K562 (cell line): ENCODE measurements around the gene PPOX. TPM values are rescaled to one million over a fixed set of nuclear protein-coding genes. Genes with fewer than 3 reads are reported as not detected.

Experiments used
- BRCA1 ChIP-seq, 2 experiments: fragments of 450-650 bp in 1 of 2; sonication (generic) in 1 of 2; formaldehyde crosslinking in 1 of 2; IDR thresholded peaks; 2 replicates each; pipeline versions ENCODE4 v1.5.0 to v1.6.1; 2017 to 2020; ENCODE audit warnings: mild to moderate bottlenecking in 1 of 2, missing genetic modification reagents in 1 of 2
- CAMTA2 ChIP-seq: fragments of 250-450 bp; sonication (Bioruptor Pico); conservative IDR thresholded peaks from 2 replicates; pipeline ENCODE4 v1.5.1; 2022
- CREM ChIP-seq: IDR thresholded peaks from 2 replicates; pipeline ENCODE4 v1.6.1; 2014; ENCODE audit warnings: antibody characterized with exemption, low read depth
- FOS ChIP-seq: IDR thresholded peaks from 3 replicates; pipeline ENCODE4 v1.6.1; 2011; ENCODE audit not compliant: insufficient read length; ENCODE audit errors: extremely low read depth
- HNRNPLL ChIP-seq: fragments of 200-400 bp; formaldehyde crosslinking; IDR thresholded peaks from 2 replicates; pipeline ENCODE4 v1.6.1; 2017; ENCODE audit warnings: low read length, low read depth, mild to moderate bottlenecking; ENCODE audit not compliant: poor library complexity, severe bottlenecking
- KAT7 ChIP-seq: sonication (generic); formaldehyde crosslinking; IDR thresholded peaks from 2 replicates; pipeline ENCODE4 v1.8.0; 2022; ENCODE audit warnings: missing genetic modification reagents, mild to moderate bottlenecking, borderline replicate concordance
- KLF16 ChIP-seq: IDR thresholded peaks from 2 replicates; pipeline ENCODE4 v1.6.1; 2016; ENCODE audit warnings: antibody characterized with exemption
- KLF6 ChIP-seq: fragments of 250-450 bp; sonication (Bioruptor Pico); IDR thresholded peaks from 2 replicates; pipeline ENCODE4 v1.4.0; 2020; ENCODE audit warnings: mild to moderate bottlenecking, moderate library complexity, borderline replicate concordance
- PHF20 ChIP-seq: fragments of 450-650 bp; IDR thresholded peaks from 2 replicates; pipeline ENCODE4 v1.6.1; 2018; ENCODE audit not compliant: partially characterized antibody
- SP1 ChIP-seq: sonication (generic); formaldehyde crosslinking; IDR thresholded peaks from 2 replicates; pipeline ENCODE4 v1.8.1; 2022; ENCODE audit warnings: mild to moderate bottlenecking, missing genetic modification reagents
- YBX1 ChIP-seq: fragments of 450-650 bp; IDR thresholded peaks from 2 replicates; pipeline ENCODE4 v1.7.1; 2016; ENCODE audit warnings: mild to moderate bottlenecking
- ZFP30 ChIP-seq: fragments of 250-450 bp; sonication (Bioruptor Pico); IDR thresholded peaks from 2 replicates; pipeline ENCODE4 v1.8.0; 2022; ENCODE audit warnings: moderate library complexity, mild to moderate bottlenecking, inconsistent platforms, borderline replicate concordance
- polyA plus RNA-seq, 8 experiments: library from polyadenylated mRNA; depleted of rRNA in 4 of 8; stranded (reverse) in 5 of 8; unstranded in 3 of 8; fragments of >200 nt; fragmentation: Nextera tagmentation in 2 of 8; fragmentation: Illumina TruSeq in 1 of 8; extraction: Ambion mirVana in 2 of 8; extraction: Trizol in 1 of 8; gene quantifications; 2 replicates each; pipeline versions ENCODE4 v1.2.1 to v1.2.3, GENCODE V29; 2011 to 2014; ENCODE audit warnings: inconsistent platforms in 1 of 8, missing spikeins in 1 of 8
- total RNA-seq, 7 experiments: library from RNA; depleted of rRNA in 6 of 7; stranded (reverse); fragments of >200 nt in 6 of 7; fragmentation: Illumina TruSeq in 2 of 7; extraction: Trizol in 2 of 7; gene quantifications; 2 replicates each; pipeline versions ENCODE4 v1.2.1 to v1.2.3, GENCODE V29; 2011 to 2021; ENCODE audit warnings: low replicate concordance in 1 of 7
- TF ChIP-seq, protein P1 (sequence below): fragments of 450-650 bp; IDR thresholded peaks from 2 replicates; pipeline ENCODE4 v1.7.1; 2018; ENCODE audit warnings: mild to moderate bottlenecking, low read depth; ENCODE audit not compliant: partially characterized antibody
- TF ChIP-seq, protein P2 (sequence below): sonication (generic); formaldehyde crosslinking; IDR thresholded peaks from 2 replicates; pipeline ENCODE4 v1.8.0; 2023; ENCODE audit warnings: missing genetic modification reagents, mild to moderate bottlenecking, borderline replicate concordance
- TF ChIP-seq, protein P3 (sequence below): fragments of 450-650 bp; formaldehyde crosslinking; IDR thresholded peaks from 2 replicates; pipeline ENCODE4 v1.4.0; 2022; ENCODE audit warnings: mild to moderate bottlenecking, moderate library complexity
- TF ChIP-seq, protein P4 (sequence below): fragments of 250-450 bp; sonication (Bioruptor Pico); IDR thresholded peaks from 2 replicates; pipeline ENCODE4 v1.4.0; 2020; ENCODE audit warnings: borderline replicate concordance

The PPOX gene
- total and polyA plus RNA-seq, 9 of the 15 experiments (the other 6 are each of a cell fraction or from before 2014, with no cell fraction given), result 17.0 to 57.1 (median 38.9) TPM

DNA sequence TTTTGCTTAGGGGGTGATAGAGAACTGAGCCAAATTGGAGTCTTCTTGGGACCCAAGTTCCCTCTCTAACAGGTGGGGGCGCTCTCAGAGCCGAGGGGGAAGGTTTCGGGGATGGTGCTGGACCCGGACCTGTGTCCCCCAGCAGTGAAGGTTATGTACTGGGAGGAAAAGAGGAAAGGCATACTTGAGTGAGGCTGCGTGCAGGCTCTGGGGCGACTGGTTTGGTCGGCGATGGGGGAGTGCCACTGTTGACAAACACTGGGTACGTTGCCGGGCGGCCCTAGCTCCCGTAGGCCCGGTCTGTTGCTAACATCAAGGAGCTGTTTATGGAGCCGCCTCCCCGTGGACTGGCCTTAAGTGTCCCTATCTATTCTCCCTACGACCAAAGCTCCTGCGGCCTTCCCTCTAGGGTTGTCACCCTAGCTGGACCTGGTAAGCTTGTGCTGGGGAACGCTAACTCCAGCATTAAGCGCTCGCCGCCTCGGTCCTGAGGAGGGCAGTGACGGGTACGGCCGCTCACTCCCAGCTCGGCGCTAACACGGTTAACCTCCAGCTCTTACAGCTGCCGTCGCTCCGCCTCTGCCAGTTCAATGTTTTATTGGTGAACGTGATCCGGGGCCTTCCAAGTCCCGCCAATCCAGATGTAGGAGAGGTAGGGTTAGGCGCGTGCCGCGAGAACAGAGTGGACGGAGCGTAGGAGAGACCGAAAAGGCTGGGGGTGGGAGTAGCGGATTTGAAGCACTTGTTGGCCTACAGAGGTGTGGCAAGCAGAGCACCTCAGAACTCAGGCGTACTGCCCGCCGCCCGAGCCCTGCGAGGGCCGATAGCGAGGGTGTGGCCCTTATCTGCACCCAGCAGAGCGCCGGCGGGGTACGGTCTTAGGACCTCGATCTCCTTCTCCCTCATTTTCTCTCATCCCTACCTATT is at the start of gene PPOX (continued):
- TF ChIP-seq KAT7 (CRISPR knock-in tag) (peak; percentile 55; the same call in 1 of the 2 replicates), PHF20 (peak; percentile 17), ZFP30 (CRISPR knock-in tag) (no peak), SP1 (CRISPR knock-in tag) (peak; percentile 85), CAMTA2 (no peak), KLF6 (CRISPR knock-in tag) (peak; percentile 79; the same call in 1 of the 2 replicates), FOS (peak; percentile 67), HNRNPLL (peak; percentile 76), YBX1 (no peak), BRCA1 (IDR thresholded peaks at IDR 0.05) (no peak), BRCA1 (CRISPR knock-in tag; IDR thresholded peaks at IDR 0.05) (no peak), KLF16 (peak; percentile 97), CREM (peak; percentile 78)
- TF ChIP-seq, protein P1, sequence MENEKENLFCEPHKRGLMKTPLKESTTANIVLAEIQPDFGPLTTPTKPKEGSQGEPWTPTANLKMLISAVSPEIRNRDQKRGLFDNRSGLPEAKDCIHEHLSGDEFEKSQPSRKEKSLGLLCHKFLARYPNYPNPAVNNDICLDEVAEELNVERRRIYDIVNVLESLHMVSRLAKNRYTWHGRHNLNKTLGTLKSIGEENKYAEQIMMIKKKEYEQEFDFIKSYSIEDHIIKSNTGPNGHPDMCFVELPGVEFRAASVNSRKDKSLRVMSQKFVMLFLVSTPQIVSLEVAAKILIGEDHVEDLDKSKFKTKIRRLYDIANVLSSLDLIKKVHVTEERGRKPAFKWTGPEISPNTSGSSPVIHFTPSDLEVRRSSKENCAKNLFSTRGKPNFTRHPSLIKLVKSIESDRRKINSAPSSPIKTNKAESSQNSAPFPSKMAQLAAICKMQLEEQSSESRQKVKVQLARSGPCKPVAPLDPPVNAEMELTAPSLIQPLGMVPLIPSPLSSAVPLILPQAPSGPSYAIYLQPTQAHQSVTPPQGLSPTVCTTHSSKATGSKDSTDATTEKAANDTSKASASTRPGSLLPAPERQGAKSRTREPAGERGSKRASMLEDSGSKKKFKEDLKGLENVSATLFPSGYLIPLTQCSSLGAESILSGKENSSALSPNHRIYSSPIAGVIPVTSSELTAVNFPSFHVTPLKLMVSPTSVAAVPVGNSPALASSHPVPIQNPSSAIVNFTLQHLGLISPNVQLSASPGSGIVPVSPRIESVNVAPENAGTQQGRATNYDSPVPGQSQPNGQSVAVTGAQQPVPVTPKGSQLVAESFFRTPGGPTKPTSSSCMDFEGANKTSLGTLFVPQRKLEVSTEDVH, result peak; percentile 30
- TF ChIP-seq, protein P2, sequence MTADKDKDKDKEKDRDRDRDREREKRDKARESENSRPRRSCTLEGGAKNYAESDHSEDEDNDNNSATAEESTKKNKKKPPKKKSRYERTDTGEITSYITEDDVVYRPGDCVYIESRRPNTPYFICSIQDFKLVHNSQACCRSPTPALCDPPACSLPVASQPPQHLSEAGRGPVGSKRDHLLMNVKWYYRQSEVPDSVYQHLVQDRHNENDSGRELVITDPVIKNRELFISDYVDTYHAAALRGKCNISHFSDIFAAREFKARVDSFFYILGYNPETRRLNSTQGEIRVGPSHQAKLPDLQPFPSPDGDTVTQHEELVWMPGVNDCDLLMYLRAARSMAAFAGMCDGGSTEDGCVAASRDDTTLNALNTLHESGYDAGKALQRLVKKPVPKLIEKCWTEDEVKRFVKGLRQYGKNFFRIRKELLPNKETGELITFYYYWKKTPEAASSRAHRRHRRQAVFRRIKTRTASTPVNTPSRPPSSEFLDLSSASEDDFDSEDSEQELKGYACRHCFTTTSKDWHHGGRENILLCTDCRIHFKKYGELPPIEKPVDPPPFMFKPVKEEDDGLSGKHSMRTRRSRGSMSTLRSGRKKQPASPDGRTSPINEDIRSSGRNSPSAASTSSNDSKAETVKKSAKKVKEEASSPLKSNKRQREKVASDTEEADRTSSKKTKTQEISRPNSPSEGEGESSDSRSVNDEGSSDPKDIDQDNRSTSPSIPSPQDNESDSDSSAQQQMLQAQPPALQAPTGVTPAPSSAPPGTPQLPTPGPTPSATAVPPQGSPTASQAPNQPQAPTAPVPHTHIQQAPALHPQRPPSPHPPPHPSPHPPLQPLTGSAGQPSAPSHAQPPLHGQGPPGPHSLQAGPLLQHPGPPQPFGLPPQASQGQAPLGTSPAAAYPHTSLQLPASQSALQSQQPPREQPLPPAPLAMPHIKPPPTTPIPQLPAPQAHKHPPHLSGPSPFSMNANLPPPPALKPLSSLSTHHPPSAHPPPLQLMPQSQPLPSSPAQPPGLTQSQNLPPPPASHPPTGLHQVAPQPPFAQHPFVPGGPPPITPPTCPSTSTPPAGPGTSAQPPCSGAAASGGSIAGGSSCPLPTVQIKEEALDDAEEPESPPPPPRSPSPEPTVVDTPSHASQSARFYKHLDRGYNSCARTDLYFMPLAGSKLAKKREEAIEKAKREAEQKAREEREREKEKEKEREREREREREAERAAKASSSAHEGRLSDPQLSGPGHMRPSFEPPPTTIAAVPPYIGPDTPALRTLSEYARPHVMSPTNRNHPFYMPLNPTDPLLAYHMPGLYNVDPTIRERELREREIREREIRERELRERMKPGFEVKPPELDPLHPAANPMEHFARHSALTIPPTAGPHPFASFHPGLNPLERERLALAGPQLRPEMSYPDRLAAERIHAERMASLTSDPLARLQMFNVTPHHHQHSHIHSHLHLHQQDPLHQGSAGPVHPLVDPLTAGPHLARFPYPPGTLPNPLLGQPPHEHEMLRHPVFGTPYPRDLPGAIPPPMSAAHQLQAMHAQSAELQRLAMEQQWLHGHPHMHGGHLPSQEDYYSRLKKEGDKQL (CRISPR knock-in tag), result no peak
- TF ChIP-seq, protein P3, sequence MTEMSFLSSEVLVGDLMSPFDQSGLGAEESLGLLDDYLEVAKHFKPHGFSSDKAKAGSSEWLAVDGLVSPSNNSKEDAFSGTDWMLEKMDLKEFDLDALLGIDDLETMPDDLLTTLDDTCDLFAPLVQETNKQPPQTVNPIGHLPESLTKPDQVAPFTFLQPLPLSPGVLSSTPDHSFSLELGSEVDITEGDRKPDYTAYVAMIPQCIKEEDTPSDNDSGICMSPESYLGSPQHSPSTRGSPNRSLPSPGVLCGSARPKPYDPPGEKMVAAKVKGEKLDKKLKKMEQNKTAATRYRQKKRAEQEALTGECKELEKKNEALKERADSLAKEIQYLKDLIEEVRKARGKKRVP (CRISPR knock-in tag), result 0 out of 2 replicates have a peak, but pooled peaks have one; percentile 5
- TF ChIP-seq, protein P4, sequence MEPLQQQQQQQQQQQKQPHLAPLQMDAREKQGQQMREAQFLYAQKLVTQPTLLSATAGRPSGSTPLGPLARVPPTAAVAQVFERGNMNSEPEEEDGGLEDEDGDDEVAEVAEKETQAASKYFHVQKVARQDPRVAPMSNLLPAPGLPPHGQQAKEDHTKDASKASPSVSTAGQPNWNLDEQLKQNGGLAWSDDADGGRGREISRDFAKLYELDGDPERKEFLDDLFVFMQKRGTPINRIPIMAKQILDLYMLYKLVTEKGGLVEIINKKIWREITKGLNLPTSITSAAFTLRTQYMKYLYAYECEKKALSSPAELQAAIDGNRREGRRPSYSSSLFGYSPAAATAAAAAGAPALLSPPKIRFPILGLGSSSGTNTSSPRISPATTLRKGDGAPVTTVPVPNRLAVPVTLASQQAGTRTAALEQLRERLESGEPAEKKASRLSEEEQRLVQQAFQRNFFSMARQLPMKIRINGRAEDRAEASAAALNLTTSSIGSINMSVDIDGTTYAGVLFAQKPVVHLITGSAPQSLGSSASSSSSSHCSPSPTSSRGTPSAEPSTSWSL (CRISPR knock-in tag), result no peak
